Cardiac fibroblast (primary cell): ENCODE measurements around the gene XRRA1.
"Not testable (repeated sequence)": the region's sequence is repeated elsewhere in the genome, so short reads cannot be mapped to it uniquely, and the experiment has no call there.

ENCODE experiments used
- DNase-seq, 2 donors: peaks; one replicate each; pipeline versions ENCODE4 v3.0.0 to v3.0.0-alpha.2; 2010; ENCODE audit warnings: low read depth in 2 of 2
- H3K4me3 ChIP-seq, 2 donors: replicated peaks in 1 of 2; 1 replicate in 1 of 2; 2 replicates in 1 of 2; pipeline ENCODE4 v1.5.1; 2011; ENCODE audit warnings: low read depth in 2 of 2, low read length in 2 of 2, mild to moderate bottlenecking in 2 of 2, moderate library complexity in 1 of 2
- CTCF ChIP-seq: IDR thresholded peaks from one replicate; pipeline ENCODE4 v1.5.1; 2011; ENCODE audit warnings: low read depth, mild to moderate bottlenecking, low read length, inconsistent platforms

Gene XRRA1

GRCh38 chr11:74970852-74971395, 22.0 kb upstream of the XRRA1 start:
- no peak for TF ChIP-seq CTCF
- no peak for DNase-seq
- no peak overlapping the region for H3K4me3 ChIP-seq

- peak in 1 of 2 donors; percentile 62 for DNase-seq
- no peak for TF ChIP-seq CTCF
- H3K4me3 ChIP-seq = no peak overlapping the region
These were observed 17.8 kb upstream of the XRRA1 start for GRCh38 chr11:74966651-74967050.

- not testable (repeated sequence) for H3K4me3 ChIP-seq, DNase-seq
These were observed 11.2 kb upstream of the XRRA1 start for GRCh38 chr11:74960128-74960527.

DNA sequence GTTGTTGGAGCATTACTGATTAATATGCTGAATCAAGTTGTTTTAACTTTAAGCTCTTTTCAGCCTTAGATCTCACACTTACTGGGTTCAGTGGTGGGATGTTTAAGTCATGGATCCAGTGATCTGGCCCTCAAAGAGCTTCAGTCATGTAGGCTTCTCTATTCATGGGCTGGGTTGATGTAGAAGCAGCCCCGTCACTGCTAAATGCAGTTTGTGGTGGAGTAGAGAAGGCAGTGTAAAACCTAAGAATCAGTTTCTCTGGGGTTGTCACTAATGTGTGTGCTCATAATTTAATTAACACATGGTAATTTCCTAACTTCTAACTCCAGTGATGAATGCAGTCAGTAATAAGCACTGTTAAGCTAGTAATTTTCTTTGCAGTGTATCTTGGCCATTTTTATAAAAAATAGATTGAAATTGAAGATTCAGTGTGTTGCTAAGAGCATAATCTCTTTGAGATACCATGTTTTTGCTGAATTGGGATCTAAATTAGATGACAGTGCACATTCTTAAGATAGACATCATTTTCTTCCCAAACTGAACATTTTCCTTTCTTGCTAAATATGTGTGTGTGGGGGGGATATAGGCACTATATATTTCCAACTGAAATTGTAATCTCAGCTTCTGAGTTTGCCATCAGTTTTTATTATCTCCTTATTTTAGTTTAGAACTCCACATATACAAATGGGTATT, 9.2 kb upstream of the XRRA1 start:
- no peak overlapping the region for H3K4me3 ChIP-seq
- TF ChIP-seq CTCF = no peak
- DNase-seq = no peak

- no peak overlapping the region for H3K4me3 ChIP-seq
- TF ChIP-seq CTCF = no peak
- DNase-seq = peak in 1 of 2 donors; percentile 9
These were observed 7.6 kb upstream of the XRRA1 start for GRCh38 chr11:74956397-74957015.

- TF ChIP-seq CTCF = no peak
- DNase-seq = no peak
- no peak overlapping the region for H3K4me3 ChIP-seq
These were observed 5.3 kb upstream of the XRRA1 start for GRCh38 chr11:74954199-74954598.

DNA sequence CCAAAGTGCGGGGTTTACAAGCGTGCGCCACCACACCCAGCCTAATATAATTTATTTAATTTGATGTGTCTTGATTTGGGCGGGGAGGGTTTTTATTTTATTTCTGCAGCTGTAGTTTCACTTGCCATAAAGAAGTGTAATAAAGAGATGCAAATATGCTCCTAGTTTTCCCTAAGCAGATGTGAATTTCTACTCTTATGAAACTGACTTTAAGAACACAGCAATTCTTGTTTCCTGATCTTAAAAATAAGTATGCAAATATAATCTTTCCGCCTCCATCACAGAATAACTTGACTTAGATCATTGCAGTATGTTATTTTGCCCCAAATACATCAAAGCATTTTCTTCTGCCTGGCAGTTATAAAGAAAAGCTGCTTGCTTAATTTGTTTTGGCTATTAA, 4.6 kb upstream of the XRRA1 start:
- DNase-seq = no peak
- no peak overlapping the region for H3K4me3 ChIP-seq
- no peak for TF ChIP-seq CTCF
